GM18867 (cell line): Measurements from ENCODE around the gene SLC9A2.

Experiments
- ATAC-seq: cut with Tn5 transposase; IDR thresholded peaks from one replicate; pipeline ENCODE4 v1.9.1; 2021; ENCODE audit warnings: mild to moderate bottlenecking, moderate library complexity; ENCODE audit not compliant: unreplicated experiment

The SLC9A2 gene

DNA sequence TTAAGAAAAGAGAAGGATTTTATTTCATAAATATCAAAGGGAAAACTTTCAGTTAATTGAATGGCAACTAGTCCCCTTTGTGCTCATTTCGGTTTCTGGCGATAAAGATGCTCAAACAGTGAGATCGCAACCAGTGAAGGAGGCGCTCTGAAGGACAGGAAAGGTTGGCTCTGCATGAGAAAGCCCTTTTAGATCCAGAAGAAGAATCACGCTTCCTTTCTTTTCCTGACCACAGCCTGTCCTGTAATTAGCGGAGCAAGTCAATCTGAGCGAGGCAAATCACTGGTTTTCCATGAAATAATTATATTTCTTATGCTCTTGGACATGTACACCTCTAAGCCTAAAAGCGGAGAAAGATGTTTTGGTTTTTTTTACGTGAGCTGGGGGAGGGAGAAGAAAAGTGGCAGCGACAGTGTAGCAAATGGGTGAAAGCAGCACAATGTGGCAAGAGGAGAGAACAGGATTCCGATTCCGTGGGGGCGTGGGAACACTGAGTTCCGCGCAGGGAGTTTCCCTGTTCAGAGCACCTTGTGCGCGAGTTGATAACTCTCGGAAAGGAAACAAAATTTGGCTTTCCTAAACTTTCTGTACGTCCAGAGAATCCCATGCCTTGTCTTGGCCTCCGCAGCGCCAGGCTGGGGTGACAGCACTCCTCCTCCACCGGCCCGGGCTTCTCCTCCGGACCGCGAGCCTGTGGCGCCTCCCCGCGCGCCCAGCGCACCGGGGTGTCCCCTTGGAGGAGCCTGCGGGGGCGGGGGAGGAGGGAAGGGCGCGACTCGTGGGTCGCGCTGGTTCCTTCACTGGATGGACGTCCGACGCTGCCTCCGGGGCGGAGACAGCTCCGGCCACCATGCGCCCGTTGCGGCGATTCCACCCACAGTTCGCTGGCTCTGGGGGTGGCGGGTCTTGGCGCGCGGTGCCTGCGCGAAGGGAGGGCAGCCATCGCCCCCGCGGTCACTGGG is 620 bp upstream of the SLC9A2 start:
- ATAC-seq = no peak

GRCh38 chr2:102620332-102620731 is 979 bp downstream of the SLC9A2 start:
- no peak for ATAC-seq

DNA sequence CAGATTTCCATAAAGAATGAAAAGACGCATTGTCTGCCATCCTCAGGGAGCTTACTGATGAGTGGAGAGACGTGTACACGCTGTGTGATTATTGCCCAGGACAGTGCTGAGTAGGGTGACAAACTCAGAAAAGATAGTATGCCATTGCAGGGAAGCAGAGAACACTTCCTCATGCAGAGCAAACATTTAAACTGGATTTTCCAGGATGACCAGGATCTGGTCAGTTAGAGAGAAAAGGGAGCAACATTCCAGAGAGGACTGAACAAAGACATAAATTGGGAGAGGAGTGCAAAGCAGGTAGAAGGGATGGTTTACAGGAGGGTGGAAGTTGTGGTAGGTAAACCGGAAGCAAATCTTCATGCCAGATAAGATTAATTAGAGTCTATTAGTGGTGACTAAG is 2.3 kb downstream of the SLC9A2 start:
- no peak for ATAC-seq

GRCh38 chr2:102622646-102623045 is 3.3 kb downstream of the SLC9A2 start:
- ATAC-seq = peak; percentile 74

GRCh38 chr2:102630458-102630857 is 11.1 kb downstream of the SLC9A2 start:
- no peak for ATAC-seq

DNA sequence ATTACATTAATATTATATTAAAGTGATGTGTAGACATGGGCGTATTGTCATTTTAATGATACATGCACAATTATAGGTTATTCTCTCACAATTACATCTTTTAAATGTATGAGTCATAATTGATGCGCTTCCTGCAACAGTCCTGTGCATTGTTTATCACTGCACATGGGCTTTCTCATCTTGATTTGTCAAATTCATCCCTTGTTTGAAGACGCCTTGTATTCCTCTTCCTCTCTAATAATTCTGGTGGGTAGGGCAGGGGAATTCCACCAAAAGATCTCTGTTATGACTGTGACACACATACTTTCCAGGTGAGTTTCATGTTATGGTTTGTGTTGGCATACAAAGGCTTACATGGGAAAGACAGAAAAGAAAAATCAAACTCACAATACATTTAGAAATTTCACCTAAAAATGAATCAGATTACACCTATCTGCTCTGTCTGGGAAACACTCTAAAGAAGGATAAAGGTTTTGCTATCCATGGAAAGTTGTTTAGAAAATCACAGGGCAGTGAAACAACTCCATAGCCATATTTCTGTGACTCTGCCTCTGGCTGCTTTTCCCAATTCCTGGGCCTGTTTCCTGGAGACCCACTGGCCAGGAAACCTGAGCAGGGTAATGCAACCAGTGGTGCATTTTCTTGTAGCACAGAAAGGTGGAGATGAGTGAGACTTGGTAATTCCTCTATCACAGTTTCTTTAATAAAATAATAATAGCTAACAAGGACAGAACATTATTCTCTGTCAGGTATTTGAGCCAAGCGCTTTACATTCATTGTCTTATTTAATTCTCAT is 13.2 kb downstream of the SLC9A2 start:
- no peak for ATAC-seq

- no peak for ATAC-seq
Measured at GRCh38 chr2:102634831-102635241, 15.5 kb downstream of the SLC9A2 start.

DNA sequence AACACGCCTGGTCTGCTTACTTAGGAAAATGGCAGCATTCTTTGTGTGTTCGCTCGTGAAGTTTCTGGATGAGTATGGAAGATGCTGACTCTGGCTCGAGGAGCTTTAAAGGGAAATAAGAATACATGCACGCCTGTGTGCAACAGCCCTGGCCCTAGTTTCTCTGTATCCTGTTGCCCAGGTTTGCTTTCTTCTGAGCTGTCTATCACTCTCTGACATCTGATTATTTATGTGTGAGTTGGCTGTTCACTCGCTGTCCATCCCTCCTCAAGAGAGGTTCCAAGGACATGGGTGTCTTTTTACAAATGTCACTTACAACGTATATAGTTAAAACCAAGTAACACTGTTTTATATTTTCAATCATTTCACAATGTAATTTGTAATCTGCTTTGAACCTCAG is 16.0 kb downstream of the SLC9A2 start:
- ATAC-seq = no peak

- no peak for ATAC-seq
Measured at GRCh38 chr2:102636283-102636907, 17.0 kb downstream of the SLC9A2 start.

GRCh38 chr2:102637358-102637757 is 18.0 kb downstream of the SLC9A2 start:
- ATAC-seq = no peak

- no peak for ATAC-seq
Measured at GRCh38 chr2:102639429-102639828, 20.1 kb downstream of the SLC9A2 start.

DNA sequence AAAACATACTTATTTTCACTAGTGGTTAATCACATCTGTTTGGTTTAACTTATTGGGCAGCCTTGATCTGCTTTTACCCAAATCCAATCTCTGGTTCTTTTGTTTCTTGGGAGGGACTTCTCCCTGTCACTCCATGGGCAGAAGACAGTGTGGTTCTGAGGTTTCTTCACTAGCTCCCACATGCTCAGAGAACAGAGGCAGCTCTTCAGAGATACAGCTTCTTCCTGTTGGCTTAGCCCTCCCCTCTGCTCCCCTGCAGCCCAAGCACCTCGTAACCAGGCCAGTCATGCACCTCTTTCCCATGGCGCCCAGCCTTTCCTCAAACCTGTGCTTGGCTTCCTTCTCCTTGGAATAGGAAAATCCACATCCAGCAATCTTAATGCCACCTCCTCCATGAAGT is 32.8 kb downstream of the SLC9A2 start:
- ATAC-seq = no peak

DNA sequence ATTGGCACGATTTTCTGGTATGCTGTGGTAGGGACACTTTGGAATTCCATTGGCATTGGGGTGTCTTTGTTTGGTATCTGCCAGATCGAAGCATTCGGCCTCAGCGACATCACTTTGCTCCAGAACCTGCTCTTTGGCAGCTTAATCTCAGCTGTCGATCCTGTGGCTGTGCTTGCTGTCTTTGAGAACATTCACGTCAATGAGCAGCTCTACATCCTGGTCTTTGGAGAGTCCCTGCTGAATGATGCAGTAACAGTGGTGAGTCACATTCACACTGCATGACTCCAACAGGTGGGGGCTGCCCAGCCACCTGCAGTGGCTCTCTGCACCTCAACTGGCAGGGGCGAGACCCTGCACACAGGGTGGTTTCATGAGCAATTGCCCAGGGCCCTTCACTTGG is 38.4 kb downstream of the SLC9A2 start:
- ATAC-seq = peak; percentile 52

GRCh38 chr2:102660070-102660469 is 40.7 kb downstream of the SLC9A2 start:
- ATAC-seq = no peak

DNA sequence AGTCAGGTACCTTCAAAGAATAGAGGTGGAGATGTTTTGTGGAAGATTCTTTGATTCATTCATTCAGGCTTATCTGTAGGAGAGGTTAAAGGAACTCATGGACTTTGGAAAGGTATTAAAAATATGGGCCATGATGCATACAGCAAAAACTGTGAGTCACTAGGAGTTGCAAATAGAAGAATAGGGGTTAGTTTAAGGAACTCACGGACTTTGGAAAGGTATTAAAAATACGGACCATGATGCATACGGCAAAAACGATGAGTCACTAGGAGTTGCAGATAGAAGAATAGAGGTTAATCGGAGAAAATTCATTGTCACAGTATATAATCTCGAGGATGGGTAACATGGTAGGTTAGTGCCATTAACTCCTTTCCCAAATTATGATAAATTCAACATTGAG is 41.2 kb downstream of the SLC9A2 start:
- ATAC-seq = no peak

- ATAC-seq = no peak
Measured at GRCh38 chr2:102661846-102662245, 42.5 kb downstream of the SLC9A2 start.

- no peak for ATAC-seq
Measured at GRCh38 chr2:102662833-102663232, 43.5 kb downstream of the SLC9A2 start.

DNA sequence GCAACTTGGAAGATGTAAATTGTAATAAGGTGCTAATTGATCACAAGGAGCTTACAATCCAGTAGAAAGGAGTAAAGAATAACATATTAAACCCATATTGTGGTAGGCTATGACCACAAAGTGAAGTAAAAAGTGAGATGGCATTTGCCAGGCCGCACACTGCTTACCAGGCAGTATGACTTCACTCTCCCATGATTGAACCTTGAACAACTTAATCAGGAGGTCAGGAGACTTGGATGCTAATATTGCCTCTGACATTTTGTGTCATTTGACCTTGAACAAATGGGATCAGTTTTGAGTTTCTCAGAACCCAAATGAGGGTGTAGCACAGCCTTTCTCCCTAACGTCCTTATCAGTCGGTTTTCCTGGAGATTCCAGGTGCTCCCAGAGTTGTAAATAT is 44.0 kb downstream of the SLC9A2 start:
- ATAC-seq = no peak

DNA sequence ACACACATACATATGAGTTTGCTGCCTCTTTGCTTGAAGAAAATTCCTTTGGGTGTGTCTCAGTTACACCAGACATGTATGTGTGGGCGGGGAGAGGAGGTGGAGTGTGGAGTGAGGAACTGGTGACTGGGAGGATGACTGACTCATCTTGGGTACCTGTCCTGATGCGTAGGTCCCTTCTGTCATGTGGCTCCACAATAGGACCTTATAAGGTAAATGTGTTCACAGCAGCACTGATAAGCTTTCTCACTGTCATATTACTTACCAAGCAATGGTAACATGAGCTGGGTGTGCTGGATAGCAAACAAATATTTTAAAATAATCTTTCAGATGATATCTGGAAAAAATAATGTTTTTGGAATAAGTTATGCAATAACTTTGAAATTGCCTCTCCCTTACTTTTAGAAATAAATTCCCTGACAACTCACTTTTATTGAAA is 45.1 kb downstream of the SLC9A2 start:
- peak; percentile 67 for ATAC-seq

DNA sequence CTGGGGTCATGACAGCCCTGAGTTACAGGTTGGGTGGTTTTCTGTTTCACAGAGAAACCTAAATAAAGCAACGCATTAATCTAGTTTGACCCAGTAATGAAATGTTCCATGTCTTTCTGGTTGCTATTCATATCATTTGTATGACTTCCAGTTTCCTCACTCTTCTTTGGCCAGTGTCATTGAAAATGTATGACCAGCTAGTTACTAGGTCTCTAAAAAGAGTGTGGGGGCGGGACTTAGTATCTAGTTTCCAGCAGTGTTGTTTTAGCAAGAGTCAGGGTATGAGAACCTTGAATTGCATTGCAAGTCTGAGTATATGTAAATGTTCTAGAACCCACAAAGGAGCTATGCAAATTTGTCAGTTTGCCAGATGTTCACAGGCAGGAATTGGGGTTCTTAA is 47.7 kb downstream of the SLC9A2 start:
- ATAC-seq = peak; percentile 48

- ATAC-seq = no peak
Measured at GRCh38 chr2:102668171-102668570, 48.8 kb downstream of the SLC9A2 start.
